IMR-90 (cell line): ENCODE data around the gene ATP10B. TPM values are rescaled to one million over a fixed set of nuclear protein-coding genes. Genes with fewer than 3 reads are reported as not detected.

ENCODE experiments used
- ATAC-seq: fragments of 200-7000 bp; cut with Tn5 transposase; 2 replicates; pipeline ENCODE4 v1.9.1; 2020; ENCODE audit warnings: low read depth, mild to moderate bottlenecking, moderate library complexity
- BruUV-seq: library from RNA; stranded (reverse); fragments of 400-500 nt; replicated peaks from 2 replicates; lab custom pipeline; 2021; lab: Mats Ljungman, UMichigan
- CTCF ChIA-PET: fragments of 300-600 bp; formaldehyde crosslinking; extraction: SDS; loops from one replicate; lab custom pipeline; 2021; ENCODE audit warnings: antibody characterized with exemption; lab: Yijun Ruan, JAX
- POLR2A ChIA-PET: fragments of 300-600 bp; sonication (Branson Sonifier 250); formaldehyde crosslinking; loops from one replicate; lab custom pipeline; 2022; ENCODE audit warnings: antibody characterized with exemption; ENCODE audit not compliant: unreplicated experiment; lab: Charles Lee
- DNase-seq: peaks from one replicate; pipeline ENCODE4 v3.0.0; 2013
- H2AFZ ChIP-seq: replicated peaks from 2 replicates; pipeline ENCODE3; 2013; ENCODE audit warnings: low read length, mild to moderate bottlenecking; ENCODE audit not compliant: poor library complexity
- H2AK5ac ChIP-seq: 2 replicates; pipeline ENCODE4 v1.6.1; 2013; ENCODE audit warnings: low read depth, low read length, inconsistent platforms
- H2AK9ac ChIP-seq: replicated peaks from 2 replicates; pipeline ENCODE3; 2013; ENCODE audit warnings: mild to moderate bottlenecking, low read depth, low read length, moderate library complexity; ENCODE audit not compliant: poor library complexity
- H2BK120ac ChIP-seq: 2 replicates; pipeline ENCODE4 v1.6.1; 2013; ENCODE audit warnings: low read depth, low read length, inconsistent platforms
- H2BK15ac ChIP-seq: 3 replicates; pipeline ENCODE4 v1.6.1; 2013; ENCODE audit warnings: low read depth, low read length, inconsistent platforms
- H2BK20ac ChIP-seq: 2 replicates; pipeline ENCODE4 v1.6.1; 2013; ENCODE audit warnings: low read depth, mild to moderate bottlenecking, inconsistent platforms, low read length, moderate library complexity
- H2BK5ac ChIP-seq: 2 replicates; pipeline ENCODE4 v1.6.1; 2013; ENCODE audit warnings: mild to moderate bottlenecking, low read depth, low read length, inconsistent platforms; ENCODE audit not compliant: poor library complexity, severe bottlenecking
- H3K14ac ChIP-seq: replicated peaks from 2 replicates; pipeline ENCODE4 v1.6.1; 2013; ENCODE audit warnings: low read depth, low read length, inconsistent platforms
- H3K18ac ChIP-seq: 2 replicates; pipeline ENCODE4 v1.6.1; 2013; ENCODE audit warnings: low read depth, low read length, control low read depth
- H3K23ac ChIP-seq: 2 replicates; pipeline ENCODE4 v1.6.1; 2013; ENCODE audit warnings: low read depth, low read length, inconsistent platforms
- H3K27ac ChIP-seq: 2 replicates; pipeline ENCODE4 v1.5.1; 2013; ENCODE audit warnings: mild to moderate bottlenecking, control low read depth, low read length; ENCODE audit not compliant: insufficient read depth
- H3K27me3 ChIP-seq: 2 replicates; pipeline ENCODE4 v1.6.1; 2013; ENCODE audit warnings: low read length; ENCODE audit not compliant: control insufficient read depth, insufficient read depth
- H3K36me3 ChIP-seq: 2 replicates; pipeline ENCODE4 v1.6.1; 2013; ENCODE audit warnings: low read length, mixed read lengths; ENCODE audit not compliant: control insufficient read depth, insufficient read depth
- H3K4ac ChIP-seq: 2 replicates; pipeline ENCODE4 v1.6.1; 2013; ENCODE audit warnings: low read depth, low read length, inconsistent platforms
- H3K4me1 ChIP-seq: 2 replicates; pipeline ENCODE4 v1.6.1; 2013; ENCODE audit warnings: low read length, mixed read lengths; ENCODE audit not compliant: control insufficient read depth, insufficient read depth
- H3K4me2 ChIP-seq: 2 replicates; pipeline ENCODE4 v1.6.1; 2013; ENCODE audit warnings: low read depth, mild to moderate bottlenecking, control low read depth, low read length, moderate library complexity
- H3K4me3 ChIP-seq: 2 replicates; pipeline ENCODE4 v1.5.1; 2013; ENCODE audit warnings: low read depth, mild to moderate bottlenecking, control low read depth, low read length, moderate library complexity; ENCODE audit not compliant: insufficient read depth
- H3K56ac ChIP-seq: 2 replicates; pipeline ENCODE4 v1.6.1; 2013; ENCODE audit warnings: low read length, inconsistent platforms; ENCODE audit not compliant: insufficient read depth; ENCODE audit errors: extremely low read depth
- H3K79me1 ChIP-seq, 2 experiments: 2 replicates each; pipeline ENCODE4 v1.6.1; 2013; ENCODE audit warnings: low read length in 2 of 2, inconsistent platforms in 1 of 2, low read depth in 1 of 2
- H3K9ac ChIP-seq: 2 replicates; pipeline ENCODE4 v1.6.1; 2013; ENCODE audit warnings: low read depth, low read length, control low read depth
- H3K9me1 ChIP-seq: 2 replicates; pipeline ENCODE4 v1.6.1; 2013; ENCODE audit warnings: low read length, inconsistent platforms; ENCODE audit not compliant: insufficient read depth
- H3K9me3 ChIP-seq: 2 replicates; pipeline ENCODE4 v1.6.1; 2013; ENCODE audit warnings: low read length; ENCODE audit not compliant: control insufficient read depth, insufficient read depth
- H4K20me1 ChIP-seq: 2 replicates; pipeline ENCODE4 v1.6.1; 2013; ENCODE audit warnings: low read length, inconsistent platforms; ENCODE audit not compliant: insufficient read depth
- H4K5ac ChIP-seq: 2 replicates; pipeline ENCODE4 v1.6.1; 2013; ENCODE audit warnings: mild to moderate bottlenecking, low read depth, low read length, control low read depth
- H4K8ac ChIP-seq, 2 experiments: 2 replicates each; pipeline ENCODE4 v1.6.1; 2013; ENCODE audit warnings: low read depth in 2 of 2, low read length in 2 of 2, control low read depth in 1 of 2, inconsistent platforms in 1 of 2
- H4K91ac ChIP-seq: 2 replicates; pipeline ENCODE4 v1.6.1; 2013; ENCODE audit warnings: low read depth, low read length, inconsistent platforms; ENCODE audit not compliant: insufficient read depth
- BHLHE40 ChIP-seq: fragments of 150-350 bp; IDR thresholded peaks from 2 replicates; pipeline ENCODE4 v1.6.1; 2016; ENCODE audit warnings: mild to moderate bottlenecking, low read depth, low read length
- CEBPB ChIP-seq: IDR thresholded peaks from 2 replicates; pipeline ENCODE4 v1.6.1; 2012; ENCODE audit warnings: low read depth, low read length, improper control_type of control experiment
- CHD1 ChIP-seq: IDR thresholded peaks from 2 replicates; pipeline ENCODE4 v1.6.1; 2012; ENCODE audit warnings: low read depth, low read length, improper control_type of control experiment
- CTCF ChIP-seq: conservative IDR thresholded peaks from 2 replicates; pipeline ENCODE4 v1.5.1; 2012; ENCODE audit warnings: mild to moderate bottlenecking, low read depth, low read length, improper control_type of control experiment
- ELK1 ChIP-seq: fragments of 150-350 bp; IDR thresholded peaks from 2 replicates; pipeline ENCODE4 v1.6.1; 2016; ENCODE audit warnings: low read depth, mild to moderate bottlenecking, low read length, moderate library complexity, borderline replicate concordance
- FOS ChIP-seq: fragments of 150-350 bp; IDR thresholded peaks from 2 replicates; pipeline ENCODE4 v1.6.1; 2016; ENCODE audit warnings: low read depth, low read length
- MAFK ChIP-seq: IDR thresholded peaks from 2 replicates; pipeline ENCODE4 v1.6.1; 2012; ENCODE audit warnings: low read depth, low read length, improper control_type of control experiment
- MAZ ChIP-seq: IDR thresholded peaks from 2 replicates; pipeline ENCODE4 v1.6.1; 2012; ENCODE audit warnings: low read depth, mild to moderate bottlenecking, low read length, improper control_type of control experiment, moderate library complexity, borderline replicate concordance
- MXI1 ChIP-seq: IDR thresholded peaks from 2 replicates; pipeline ENCODE4 v1.6.1; 2012; ENCODE audit warnings: low read depth, mild to moderate bottlenecking, low read length, moderate library complexity, borderline replicate concordance
- NFE2L2 ChIP-seq: fragments of 150-350 bp; IDR thresholded peaks from 2 replicates; pipeline ENCODE4 v1.6.1; 2016; ENCODE audit warnings: low read depth, mild to moderate bottlenecking, low read length
- POLR2A ChIP-seq: IDR thresholded peaks from 2 replicates; pipeline ENCODE4 v1.6.1; 2012; ENCODE audit warnings: mild to moderate bottlenecking, low read depth, low read length
- RAD21 ChIP-seq: IDR thresholded peaks from 2 replicates; pipeline ENCODE4 v1.6.1; 2012; ENCODE audit warnings: low read length, improper control_type of control experiment
- RCOR1 ChIP-seq: IDR thresholded peaks from 2 replicates; pipeline ENCODE4 v1.6.1; 2012; ENCODE audit warnings: mild to moderate bottlenecking, low read length, improper control_type of control experiment; ENCODE audit not compliant: insufficient replicate concordance
- RFX5 ChIP-seq: IDR thresholded peaks from 2 replicates; pipeline ENCODE4 v1.8.0; 2012; ENCODE audit warnings: low read depth, mild to moderate bottlenecking, low read length, moderate library complexity
- SMC3 ChIP-seq: fragments of 150-350 bp; IDR thresholded peaks from 2 replicates; pipeline ENCODE4 v1.6.1; 2016; ENCODE audit warnings: low read depth, mild to moderate bottlenecking, antibody characterized with exemption, low read length, moderate library complexity
- WGBS, 2 experiments: methylation state at CpG; one replicate each; pipeline versions ENCODE4 v1.1.5 to v1.1.7; 2013; ENCODE audit warnings: missing lambda C conversion rate in 2 of 2; ENCODE audit not compliant: insufficient read length in 1 of 2; ENCODE audit errors: extremely low coverage in 2 of 2; 5-methylcytosine and 5-hydroxymethylcytosine counted together
- dilution Hi-C: fragments of 300-500 bp; cut with HindIII; formaldehyde crosslinking; loops from one replicate; pipeline ENCODE4 v1.14.3; 2018; ENCODE audit warnings: low sequenced_read_pairs; ENCODE audit not compliant: unreplicated experiment
- in situ Hi-C: fragments of 300-500 bp; cut with MboI; formaldehyde crosslinking; loops from 3 replicates; pipeline ENCODE4 v1.14.3; 2019; ENCODE audit warnings: low sequenced_read_pairs, inconsistent platforms, mixed read lengths
- intact Hi-C: fragments of 100-400 bp; cut with micrococcal nuclease; formaldehyde crosslinking; loops from 2 replicates; pipeline ENCODE4 v1.10.0; 2022
- polyA plus RNA-seq, 3 experiments: library from polyadenylated mRNA; depleted of rRNA; stranded (reverse); fragments of >200 nt; gene quantifications; 2 replicates each; pipeline ENCODE4 v1.2.3, GENCODE V29; 2012; ENCODE audit warnings: low replicate concordance in 1 of 3
- total RNA-seq: library from RNA; depleted of rRNA; stranded (reverse); fragments of >200 nt; gene quantifications from 2 replicates; pipeline ENCODE4 v1.2.3, GENCODE V29; 2012
- TF ChIP-seq, protein P1 (sequence below): fragments of 150-350 bp; IDR thresholded peaks from 2 replicates; pipeline ENCODE4 v1.6.1; 2017; ENCODE audit warnings: mild to moderate bottlenecking, antibody characterized with exemption, low read length, low read depth

ATP10B gene
- total and polyA plus RNA-seq, 2 of the 4 experiments (the other 2 are of a cell fraction): not detected

DNA sequence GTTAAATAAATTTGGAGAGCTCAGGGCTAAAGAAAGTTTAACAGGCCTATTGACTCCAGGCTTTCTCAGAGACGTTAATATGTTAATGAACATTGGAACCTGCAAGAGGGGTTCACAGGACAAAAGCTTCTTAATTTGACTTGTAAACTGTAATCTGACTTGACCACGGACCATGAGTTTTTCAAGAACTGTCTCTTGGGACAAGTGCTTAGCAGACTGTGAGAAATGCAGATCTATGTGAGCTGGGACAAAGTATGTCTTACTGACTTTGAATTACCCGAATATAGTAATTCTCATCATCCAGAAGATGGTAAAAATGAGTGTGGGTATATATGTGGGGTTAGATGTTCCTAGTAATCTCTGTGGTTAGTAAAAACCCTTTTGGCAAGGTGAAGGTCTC lies 186.6 kb downstream of the ATP10B start:
- no peak overlapping the region for H2BK15ac ChIP-seq
- H3K36me3 ChIP-seq: no peaks in the 10 kb centered on the region
- ChIA-PET POLR2A (no interaction called here), CTCF (no interaction called here)
- no peak overlapping the region for H3K4me3 ChIP-seq
- H4K91ac ChIP-seq: no peak overlapping the region
- no peak overlapping the region for H4K8ac ChIP-seq
- ATAC-seq: no peak
- no peak overlapping the region for H3K9ac ChIP-seq
- no peak overlapping the region for H2AK5ac ChIP-seq
- H3K9me1 ChIP-seq: no peaks in the 10 kb centered on the region
- H2AK9ac ChIP-seq: no peak overlapping the region
- H4K20me1 ChIP-seq: no peaks in the 10 kb centered on the region
- no peak overlapping the region for H3K14ac ChIP-seq
- no peaks in the 10 kb centered on the region for H3K79me1 ChIP-seq
- no peak overlapping the region for H4K5ac ChIP-seq
- in situ Hi-C loops (no loop called here), intact Hi-C loops (no loop called here), dilution Hi-C loops (no loop called here)
- no peak overlapping the region for H3K4me2 ChIP-seq
- peaks cover 3% of the 10 kb centered on the region for H3K9me3 ChIP-seq
- H2BK5ac ChIP-seq: no peak overlapping the region
- no peak overlapping the region for H3K27ac ChIP-seq
- no peak for DNase-seq
- H3K4ac ChIP-seq: no peak overlapping the region
- no peak overlapping the region for H2BK20ac ChIP-seq
- no peak overlapping the region for H3K56ac ChIP-seq
- TF ChIP-seq, protein P1, sequence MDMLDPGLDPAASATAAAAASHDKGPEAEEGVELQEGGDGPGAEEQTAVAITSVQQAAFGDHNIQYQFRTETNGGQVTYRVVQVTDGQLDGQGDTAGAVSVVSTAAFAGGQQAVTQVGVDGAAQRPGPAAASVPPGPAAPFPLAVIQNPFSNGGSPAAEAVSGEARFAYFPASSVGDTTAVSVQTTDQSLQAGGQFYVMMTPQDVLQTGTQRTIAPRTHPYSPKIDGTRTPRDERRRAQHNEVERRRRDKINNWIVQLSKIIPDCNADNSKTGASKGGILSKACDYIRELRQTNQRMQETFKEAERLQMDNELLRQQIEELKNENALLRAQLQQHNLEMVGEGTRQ: no peak
- TF ChIP-seq CHD1 (no peak), FOS (no peak), RFX5 (no peak), SMC3 (no peak), CTCF (no peak), MAFK (no peak), MAZ (no peak), RAD21 (no peak), POLR2A (no peak), CEBPB (no peak), BHLHE40 (no peak), RCOR1 (no peak), NFE2L2 (no peak), MXI1 (no peak), ELK1 (no peak)
- no peaks in the 10 kb centered on the region for H3K4me1 ChIP-seq
- H2BK120ac ChIP-seq: no peak overlapping the region
- H3K18ac ChIP-seq: no peak overlapping the region
- 0% methylated on average over 1 of the region's 3 CpGs; no CpG with 5 or more reads in 1 of the 2 experiments for WGBS, 2 experiments
- no peak overlapping the region for H2AFZ ChIP-seq
- no TSS peak for BruUV-seq
- H3K27me3 ChIP-seq: no peaks in the 10 kb centered on the region
- no peak overlapping the region for H3K23ac ChIP-seq
